ENCODE data around the gene CLPSL2.

Gene CLPSL2

GRCh38 chr6:35747877-35748276 is 28.5 kb upstream of the CLPSL2 start:
- DNase-seq: no peak

- DNase-seq: no peak
Measured at GRCh38 chr6:35750557-35750956, 25.8 kb upstream of the CLPSL2 start.

GRCh38 chr6:35751594-35751993 is 24.8 kb upstream of the CLPSL2 start:
- DNase-seq: no peak

- no peak for DNase-seq
Measured at GRCh38 chr6:35752330-35752729, 24.1 kb upstream of the CLPSL2 start.

GRCh38 chr6:35754452-35755277 is 21.7 kb upstream of the CLPSL2 start:
- DNase-seq: no peak

GRCh38 chr6:35755278-35755924 is 21.0 kb upstream of the CLPSL2 start:
- DNase-seq: no peak

GRCh38 chr6:35757456-35758123 is 18.8 kb upstream of the CLPSL2 start:
- DNase-seq: no peak

- no peak for DNase-seq
Measured at GRCh38 chr6:35759426-35759825, 17.0 kb upstream of the CLPSL2 start.

GRCh38 chr6:35765739-35766138 is 10.7 kb upstream of the CLPSL2 start:
- no peak for DNase-seq

GRCh38 chr6:35769211-35769610 is 7.2 kb upstream of the CLPSL2 start:
- no peak for DNase-seq

- no peak for DNase-seq
Measured at GRCh38 chr6:35771343-35771627, 5.1 kb upstream of the CLPSL2 start.

GRCh38 chr6:35774116-35774794 is 2.1 kb upstream of the CLPSL2 start:
- no peak for DNase-seq

- no peak for DNase-seq
Measured at GRCh38 chr6:35775031-35775430, 1.4 kb upstream of the CLPSL2 start.

GRCh38 chr6:35777356-35778102 is 1.1 kb downstream of the CLPSL2 start:
- no peak for DNase-seq

GRCh38 chr6:35778437-35778836 is 2.0 kb downstream of the CLPSL2 start:
- no peak for DNase-seq

- DNase-seq: no peak
Measured at GRCh38 chr6:35780719-35781118, 4.3 kb downstream of the CLPSL2 start, which contains the start of gene CLPSL1. Gene CLPSL1 (plus strand): TSS chr6:35781019. CDS start chr6:35781111, 92 bp downstream.

GRCh38 chr6:35781290-35781689 is 4.9 kb downstream of the CLPSL2 start:
- DNase-seq: no peak

GRCh38 chr6:35782424-35782823 is 6.0 kb downstream of the CLPSL2 start:
- DNase-seq: no peak

GRCh38 chr6:35784200-35784599 is 7.8 kb downstream of the CLPSL2 start:
- DNase-seq: no peak

GRCh38 chr6:35786272-35786671 is 9.9 kb downstream of the CLPSL2 start:
- DNase-seq: no peak

- no peak for DNase-seq
Measured at GRCh38 chr6:35786810-35787209, 10.4 kb downstream of the CLPSL2 start.

All from stimulated activated naive CD4-positive, alpha-beta T cell (primary cell).